Hematopoietic multipotent progenitor cell treated with erythropoietin and hydrocortisone succinate and interleukin-3 and kit ligand, for 15 days (in vitro differentiated cells): ENCODE measurements around the gene CDHR5.

Experiments
- DNase-seq: peaks from one replicate; pipeline ENCODE4 v3.0.0-alpha.2; 2015; ENCODE audit warnings: low spot score

Gene CDHR5

DNA sequence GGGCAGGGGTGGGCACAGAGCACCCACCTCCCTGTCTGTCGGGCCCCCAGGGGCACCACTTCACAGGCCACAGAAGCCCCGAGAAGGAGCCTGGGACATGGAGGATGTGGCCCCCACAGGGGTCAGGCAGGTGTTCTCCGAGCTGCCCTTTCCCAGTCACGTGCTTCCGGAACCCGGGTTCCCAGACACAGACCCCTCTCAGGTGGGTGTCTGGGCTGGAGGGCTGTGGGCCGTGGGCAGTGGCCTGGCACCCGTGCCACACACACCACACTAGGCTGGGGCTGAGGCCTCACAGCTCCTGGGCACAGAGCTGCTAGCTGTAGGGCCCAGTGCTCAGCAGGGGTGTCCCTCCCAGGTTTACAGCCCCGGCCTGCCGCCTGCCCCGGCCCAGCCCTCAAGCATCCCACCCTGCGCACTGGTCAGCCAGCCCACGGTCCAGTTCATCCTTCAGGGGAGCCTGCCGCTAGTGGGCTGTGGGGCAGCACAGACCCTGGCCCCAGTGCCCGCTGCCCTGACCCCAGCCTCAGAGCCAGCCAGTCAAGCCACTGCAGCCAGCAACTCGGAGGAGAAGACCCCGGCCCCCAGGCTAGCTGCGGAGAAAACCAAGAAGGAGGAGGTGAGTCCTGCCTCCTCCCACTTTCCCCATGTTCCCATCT lies 14.5 kb downstream of the CDHR5 start:
- DNase-seq: no peak

GRCh38 chr11:609341-609811 lies 15.4 kb downstream of the CDHR5 start:
- DNase-seq: no peak

GRCh38 chr11:608791-609251 lies 15.9 kb downstream of the CDHR5 start:
- no peak for DNase-seq

DNA sequence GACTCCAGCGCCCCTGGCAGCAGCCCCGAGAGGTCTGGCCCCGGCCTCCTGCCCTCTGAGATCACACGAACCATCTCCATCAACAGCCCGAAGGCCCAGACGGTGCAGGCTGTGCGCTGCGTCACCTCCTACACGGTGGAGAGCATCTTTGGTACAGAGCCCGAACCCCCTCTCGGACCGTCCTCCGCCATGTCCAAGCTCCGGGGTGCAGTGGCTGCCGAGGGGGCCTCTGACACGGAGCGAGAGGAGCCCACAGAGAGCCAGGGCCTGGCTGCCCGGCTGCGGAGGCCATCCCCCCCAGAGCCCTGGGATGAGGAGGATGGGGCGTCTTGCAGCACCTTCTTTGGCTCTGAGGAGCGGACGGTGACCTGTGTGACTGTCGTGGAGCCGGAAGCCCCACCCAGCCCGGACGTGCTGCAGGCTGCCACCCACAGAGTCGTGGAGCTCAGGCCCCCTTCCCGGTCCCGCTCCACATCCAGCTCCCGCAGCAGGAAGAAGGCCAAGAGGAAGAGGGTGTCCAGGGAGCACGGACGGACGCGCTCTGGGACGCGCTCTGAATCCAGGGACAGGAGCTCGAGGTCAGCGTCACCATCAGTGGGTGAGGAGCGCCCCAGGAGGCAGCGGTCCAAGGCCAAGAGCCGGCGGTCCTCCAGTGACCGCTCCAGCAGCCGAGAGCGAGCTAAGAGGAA lies 16.6 kb downstream of the CDHR5 start:
- DNase-seq: no peak

GRCh38 chr11:607020-607780 lies 17.6 kb downstream of the CDHR5 start:
- no peak for DNase-seq

- peak; percentile 51 for DNase-seq
Measured at GRCh38 chr11:606245-606644, 18.5 kb downstream of the CDHR5 start.

GRCh38 chr11:605286-606129 lies 19.2 kb downstream of the CDHR5 start:
- DNase-seq: no peak

DNA sequence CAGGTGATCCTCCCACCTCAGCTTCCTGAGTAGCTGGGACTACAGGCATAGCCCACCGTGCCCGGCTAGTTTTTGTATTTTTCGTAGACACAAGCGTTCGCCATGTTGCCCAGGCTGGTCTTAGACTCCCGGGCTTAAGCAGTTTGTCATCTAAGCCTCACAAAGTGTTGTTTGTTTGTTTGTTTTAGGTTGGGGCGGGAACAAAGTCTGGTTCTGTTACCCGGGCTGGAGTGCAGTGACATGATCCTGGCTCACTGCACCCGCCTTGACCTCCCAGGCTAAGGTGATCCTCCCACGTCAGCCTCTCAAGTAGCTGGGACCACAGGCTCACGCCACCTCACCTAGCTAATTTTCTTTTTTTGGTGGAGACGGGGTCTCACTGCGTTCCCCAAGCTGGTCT lies 21.6 kb downstream of the CDHR5 start:
- DNase-seq: no peak

GRCh38 chr11:601573-602245 lies 23.0 kb downstream of the CDHR5 start:
- DNase-seq: no peak

DNA sequence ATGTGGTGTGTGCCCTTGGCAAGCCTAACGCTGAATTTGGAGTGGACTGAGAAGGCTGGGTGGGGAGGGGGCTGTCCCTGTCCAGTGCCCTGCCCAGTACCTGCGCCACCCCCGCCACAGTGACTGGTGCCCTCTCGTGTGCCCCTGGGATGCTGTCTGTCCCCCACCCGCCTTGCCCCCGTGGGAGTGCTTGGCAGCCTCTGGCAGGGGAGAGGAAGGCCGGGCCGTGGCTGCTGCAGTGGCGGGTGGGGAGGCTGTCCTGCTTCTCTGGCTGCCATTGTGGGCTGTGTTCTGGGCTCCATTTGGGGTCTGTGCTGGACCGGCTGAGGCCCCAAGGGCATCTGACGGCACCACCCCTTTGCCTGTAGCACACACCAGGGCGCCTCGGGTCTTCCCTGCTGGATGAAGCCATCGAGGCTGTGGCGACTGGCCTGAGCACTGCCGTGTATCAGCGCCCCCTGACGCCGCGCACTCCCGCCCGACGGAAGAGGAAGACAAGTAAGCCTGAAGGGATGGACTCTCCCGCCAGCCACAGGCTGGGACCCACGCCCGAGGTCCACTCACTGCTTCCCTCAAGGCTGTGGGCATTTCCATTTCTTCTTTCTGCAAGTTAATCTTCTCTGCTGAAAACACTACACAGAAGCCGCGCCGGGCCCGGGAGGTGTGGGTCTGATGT lies 26.6 kb downstream of the CDHR5 start:
- no peak for DNase-seq

DNA sequence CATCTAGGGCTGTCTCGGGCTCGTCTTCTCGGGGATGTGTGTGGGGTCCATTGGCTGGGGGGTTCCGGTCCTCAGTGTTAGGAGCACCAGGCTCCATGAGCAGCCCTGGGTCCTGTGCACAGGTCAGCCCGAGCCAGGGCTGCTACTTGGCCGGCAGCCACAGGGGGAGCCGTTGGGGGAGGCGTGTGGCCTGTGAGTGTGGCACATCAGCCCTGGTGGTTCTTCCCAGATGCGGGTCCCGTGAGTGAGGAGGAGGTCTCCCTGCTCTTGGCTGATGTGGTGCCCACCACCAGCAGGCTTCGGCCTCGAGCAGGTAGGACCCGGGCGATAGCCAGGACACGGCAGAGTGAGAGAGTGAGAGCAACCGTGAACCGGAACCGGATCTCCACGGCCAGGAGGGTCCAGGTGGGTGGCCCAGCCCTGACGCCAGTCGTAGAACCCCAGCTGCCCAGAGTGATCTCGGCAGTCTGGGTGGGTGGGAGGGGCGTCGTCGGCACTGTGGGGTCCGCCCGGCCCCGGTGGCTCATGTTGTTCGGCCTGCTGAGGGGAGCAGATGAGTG lies 27.5 kb downstream of the CDHR5 start:
- DNase-seq: no peak

DNA sequence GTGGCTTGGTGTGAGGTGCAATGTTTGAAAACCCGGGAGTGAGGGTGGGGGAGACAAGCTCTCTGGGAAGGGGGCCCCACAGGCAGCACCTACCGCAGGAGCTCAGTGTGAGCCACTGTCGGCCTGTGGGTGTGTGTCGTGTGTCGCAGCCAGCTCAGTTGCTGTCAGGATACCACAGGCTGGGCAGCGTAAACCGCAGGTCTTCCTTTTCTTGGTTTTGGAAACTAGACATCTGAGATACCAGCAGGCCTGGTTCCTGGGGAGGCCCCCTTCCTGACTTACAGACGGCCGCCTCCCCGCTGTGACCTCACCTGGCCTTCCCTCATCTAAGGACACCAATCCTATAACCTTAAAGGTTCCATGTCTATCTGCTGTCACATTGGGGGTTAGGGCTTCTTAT lies 28.4 kb downstream of the CDHR5 start:
- DNase-seq: no peak

GRCh38 chr11:595400-595799 lies 29.4 kb downstream of the CDHR5 start:
- DNase-seq: no peak

DNA sequence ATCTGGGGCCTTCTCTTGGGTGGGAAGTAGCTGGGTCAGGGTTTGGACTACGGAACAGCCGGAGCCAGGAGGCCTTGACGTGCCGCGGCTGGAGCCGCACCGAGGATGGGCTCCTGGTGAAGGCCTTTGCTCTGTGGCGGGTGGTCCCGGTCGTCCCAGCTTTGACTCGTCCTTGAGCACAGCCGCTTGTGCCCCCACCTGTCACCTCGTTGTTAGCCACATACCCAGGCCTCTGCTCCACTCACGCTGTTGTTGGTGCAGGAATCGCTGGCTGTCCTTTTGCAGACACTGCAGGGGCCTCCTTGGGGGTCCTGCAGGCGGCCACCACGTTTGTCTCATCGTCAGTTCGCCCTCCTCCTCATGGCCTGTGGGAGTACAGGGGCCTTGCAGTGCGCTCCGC lies 31.4 kb downstream of the CDHR5 start:
- DNase-seq: no peak

DNA sequence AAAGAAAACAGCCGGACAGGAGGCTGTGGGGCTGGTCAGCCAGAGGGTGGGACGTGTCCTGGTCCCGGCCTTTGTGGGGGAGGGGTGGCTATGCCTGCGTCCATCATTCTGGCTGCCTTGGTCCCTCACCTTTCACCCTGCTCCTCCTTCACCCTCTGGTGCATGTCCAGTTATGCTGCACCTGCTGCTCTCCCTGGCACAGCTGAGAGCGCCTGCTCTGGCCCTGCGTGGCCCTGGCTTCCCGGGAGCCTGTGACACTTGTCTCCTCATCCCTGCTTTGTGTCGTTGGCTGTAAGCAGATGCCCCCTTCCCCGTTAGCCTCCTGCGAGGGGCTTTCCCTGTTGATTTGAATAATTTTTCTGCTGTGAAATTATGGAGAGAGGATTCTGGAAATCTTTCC lies 31.8 kb downstream of the CDHR5 start:
- DNase-seq: no peak

DNA sequence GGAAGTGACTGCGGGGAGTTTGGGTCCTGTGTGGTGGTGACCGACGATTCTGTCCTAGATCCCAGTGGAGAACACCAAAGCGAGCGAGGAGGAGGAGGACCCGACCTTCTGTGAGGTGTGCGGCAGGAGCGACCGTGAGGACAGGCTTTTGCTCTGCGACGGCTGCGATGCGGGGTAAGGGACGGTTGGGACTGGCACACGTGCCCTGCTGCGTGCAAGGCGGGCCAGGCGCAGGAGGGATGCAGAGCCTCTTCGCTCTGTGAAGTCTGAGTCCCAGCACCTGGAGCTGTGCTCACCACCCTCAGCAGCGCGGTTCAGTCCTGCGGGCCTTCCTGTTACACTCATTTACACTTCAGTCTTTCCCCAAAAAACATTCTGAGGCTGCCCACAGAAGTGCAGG lies 32.3 kb downstream of the CDHR5 start:
- DNase-seq: no peak

GRCh38 chr11:590997-591396 lies 33.8 kb downstream of the CDHR5 start:
- no peak for DNase-seq

DNA sequence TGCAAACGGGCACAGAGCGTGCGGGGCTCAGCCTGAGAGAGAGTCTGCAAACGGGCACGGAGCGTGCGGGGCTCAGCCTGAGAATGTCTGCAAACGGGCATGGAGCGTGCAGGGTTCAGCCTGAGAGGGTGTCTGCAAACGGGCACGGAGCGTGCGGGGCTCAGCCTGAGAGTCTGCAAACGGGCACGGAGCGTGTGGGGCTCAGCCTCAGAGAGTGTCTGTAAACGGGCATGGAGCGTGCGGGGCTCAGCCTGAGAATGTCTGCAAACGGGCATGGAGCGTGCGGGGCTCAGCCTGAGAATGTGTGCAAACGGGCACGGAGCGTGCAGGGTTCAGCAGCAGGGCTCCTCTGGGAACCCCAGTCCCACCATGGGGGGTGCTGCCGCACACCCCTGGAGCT lies 35.0 kb downstream of the CDHR5 start:
- no peak for DNase-seq

DNA sequence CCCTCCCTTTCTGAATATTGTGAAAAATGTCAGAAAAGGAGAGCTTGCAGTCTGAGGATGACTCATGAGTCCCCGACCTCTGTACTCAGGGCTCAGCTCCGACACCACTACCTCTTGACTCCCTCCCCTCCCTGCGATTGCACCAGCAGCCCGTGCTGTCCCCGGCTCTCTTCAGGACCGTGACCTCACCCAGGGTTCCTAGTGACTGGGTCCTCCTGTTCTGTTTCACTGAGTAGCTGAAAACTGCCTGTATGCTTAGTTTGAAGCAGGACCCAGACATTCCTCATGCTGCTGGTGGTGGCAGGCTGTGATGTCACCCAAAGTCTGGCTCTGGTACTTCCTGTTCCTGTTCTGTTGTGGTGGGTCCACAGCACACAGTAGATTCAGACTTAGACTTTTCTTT lies 36.8 kb downstream of the CDHR5 start:
- no peak for DNase-seq

- no peak for DNase-seq
Measured at GRCh38 chr11:587546-587945, 37.2 kb downstream of the CDHR5 start.
